ENCODE results near the gene COPZ2.

DNA sequence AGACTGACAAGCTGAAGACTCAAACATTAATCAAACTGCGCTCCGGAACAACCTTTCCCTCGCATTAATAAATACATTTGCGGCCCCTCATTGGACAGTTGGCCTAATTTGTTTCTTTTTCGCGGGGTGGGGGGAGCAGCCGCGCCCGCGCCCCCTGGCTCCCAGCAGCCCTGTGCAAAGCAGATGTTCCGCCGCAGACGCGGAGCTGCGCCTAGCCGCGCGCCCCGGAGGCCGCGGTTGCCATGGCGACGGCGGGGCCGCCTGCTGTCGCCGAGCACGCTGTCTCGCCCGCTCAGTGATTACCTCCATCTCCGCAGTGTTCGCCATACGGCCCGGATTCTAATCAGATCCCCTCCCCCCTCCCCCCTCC, 25.5 kb downstream of the COPZ2 start:
- TF ChIP-seq, protein P1, sequence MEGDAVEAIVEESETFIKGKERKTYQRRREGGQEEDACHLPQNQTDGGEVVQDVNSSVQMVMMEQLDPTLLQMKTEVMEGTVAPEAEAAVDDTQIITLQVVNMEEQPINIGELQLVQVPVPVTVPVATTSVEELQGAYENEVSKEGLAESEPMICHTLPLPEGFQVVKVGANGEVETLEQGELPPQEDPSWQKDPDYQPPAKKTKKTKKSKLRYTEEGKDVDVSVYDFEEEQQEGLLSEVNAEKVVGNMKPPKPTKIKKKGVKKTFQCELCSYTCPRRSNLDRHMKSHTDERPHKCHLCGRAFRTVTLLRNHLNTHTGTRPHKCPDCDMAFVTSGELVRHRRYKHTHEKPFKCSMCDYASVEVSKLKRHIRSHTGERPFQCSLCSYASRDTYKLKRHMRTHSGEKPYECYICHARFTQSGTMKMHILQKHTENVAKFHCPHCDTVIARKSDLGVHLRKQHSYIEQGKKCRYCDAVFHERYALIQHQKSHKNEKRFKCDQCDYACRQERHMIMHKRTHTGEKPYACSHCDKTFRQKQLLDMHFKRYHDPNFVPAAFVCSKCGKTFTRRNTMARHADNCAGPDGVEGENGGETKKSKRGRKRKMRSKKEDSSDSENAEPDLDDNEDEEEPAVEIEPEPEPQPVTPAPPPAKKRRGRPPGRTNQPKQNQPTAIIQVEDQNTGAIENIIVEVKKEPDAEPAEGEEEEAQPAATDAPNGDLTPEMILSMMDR (conservative IDR thresholded peaks at IDR 0.05; ENCODE audit: low read depth, low read length): no peak
- no peak for TF ChIP-seq EZH2 (IDR thresholded peaks at IDR 0.05; ENCODE audit: low read length, unreplicated experiment)
